Measurements from ENCODE around the gene HEPH. TPM values are rescaled to one million over a fixed set of nuclear protein-coding genes. Genes with fewer than 3 reads are reported as not detected.
"Not testable (repeated sequence)": the region's sequence is repeated elsewhere in the genome, so short reads cannot be mapped to it uniquely, and the experiment has no call there.

The HEPH gene
- total RNA-seq = 10 to 100 TPM; 45.5 to 61.5 TPM

GRCh38 chrX:66163849-66164411 is at the start of gene HEPH:
TSS of gene HEPH (plus strand) at chrX:66164247. CDS start at chrX:66170571, 6,324 bp downstream.
- Histone ChIP-seq H3K27ac (peak within 1 kb of the TSS; percentile 35 to 58), H3K36me3 (no peaks in the 10 kb centered on the region), H3K27me3 (no peaks in the 10 kb centered on the region), H3K4me3 (peak within 1 kb of the TSS; percentile 40 to 41), H3K4me1 (no peaks in the 10 kb centered on the region), H3K9me3 (no peaks in the 10 kb centered on the region)
- DNase-seq (ENCODE audit: low spot score) = no peak
- TF ChIP-seq, protein P1, sequence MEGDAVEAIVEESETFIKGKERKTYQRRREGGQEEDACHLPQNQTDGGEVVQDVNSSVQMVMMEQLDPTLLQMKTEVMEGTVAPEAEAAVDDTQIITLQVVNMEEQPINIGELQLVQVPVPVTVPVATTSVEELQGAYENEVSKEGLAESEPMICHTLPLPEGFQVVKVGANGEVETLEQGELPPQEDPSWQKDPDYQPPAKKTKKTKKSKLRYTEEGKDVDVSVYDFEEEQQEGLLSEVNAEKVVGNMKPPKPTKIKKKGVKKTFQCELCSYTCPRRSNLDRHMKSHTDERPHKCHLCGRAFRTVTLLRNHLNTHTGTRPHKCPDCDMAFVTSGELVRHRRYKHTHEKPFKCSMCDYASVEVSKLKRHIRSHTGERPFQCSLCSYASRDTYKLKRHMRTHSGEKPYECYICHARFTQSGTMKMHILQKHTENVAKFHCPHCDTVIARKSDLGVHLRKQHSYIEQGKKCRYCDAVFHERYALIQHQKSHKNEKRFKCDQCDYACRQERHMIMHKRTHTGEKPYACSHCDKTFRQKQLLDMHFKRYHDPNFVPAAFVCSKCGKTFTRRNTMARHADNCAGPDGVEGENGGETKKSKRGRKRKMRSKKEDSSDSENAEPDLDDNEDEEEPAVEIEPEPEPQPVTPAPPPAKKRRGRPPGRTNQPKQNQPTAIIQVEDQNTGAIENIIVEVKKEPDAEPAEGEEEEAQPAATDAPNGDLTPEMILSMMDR (IDR thresholded peaks at IDR 0.05) = no peak

GRCh38 chrX:66118722-66119121 is 45.3 kb upstream of the HEPH start:
- H3K4me3 ChIP-seq; DNase-seq (ENCODE audit: low spot score); H3K27me3 ChIP-seq; H3K27ac ChIP-seq; H3K4me1 ChIP-seq; H3K36me3 ChIP-seq; H3K9me3 ChIP-seq: not testable (repeated sequence)

- H3K4me3 ChIP-seq; DNase-seq (ENCODE audit: low spot score); H3K27ac ChIP-seq; H3K4me1 ChIP-seq; H3K9me3 ChIP-seq; H3K36me3 ChIP-seq; H3K27me3 ChIP-seq: not testable (repeated sequence)
Measured at GRCh38 chrX:66121354-66121753, 42.7 kb upstream of the HEPH start.

DNA sequence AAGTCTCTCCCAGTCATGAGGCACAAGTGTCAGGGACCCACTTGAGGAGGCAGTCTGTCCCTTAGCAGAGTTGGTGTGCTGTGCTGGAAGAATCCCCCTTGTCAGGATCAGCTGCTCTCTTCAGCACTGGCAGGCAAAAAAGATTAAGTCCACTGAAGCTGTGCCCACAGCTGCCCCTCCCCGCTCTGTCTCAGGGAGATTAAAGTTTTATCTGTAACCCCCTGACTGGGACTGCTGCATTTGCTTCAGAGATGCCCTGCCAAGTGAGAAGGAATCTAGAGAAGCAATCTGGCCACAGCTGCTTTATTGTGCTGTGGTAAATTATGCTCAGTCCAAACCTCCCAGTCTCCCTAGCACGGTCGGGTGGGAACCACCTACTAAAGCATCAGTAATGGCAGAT is 37.4 kb upstream of the HEPH start:
- no peaks in the 10 kb centered on the region for H3K9me3 ChIP-seq
- H3K27me3 ChIP-seq = no peaks in the 10 kb centered on the region
- H3K4me3 ChIP-seq = no peak overlapping the region
- no peaks in the 10 kb centered on the region for H3K36me3 ChIP-seq
- no peak overlapping the region for H3K27ac ChIP-seq
- no peak for DNase-seq (ENCODE audit: low spot score)
- no peaks in the 10 kb centered on the region for H3K4me1 ChIP-seq
- TF ChIP-seq, protein P1 (IDR thresholded peaks at IDR 0.05) = no peak

DNA sequence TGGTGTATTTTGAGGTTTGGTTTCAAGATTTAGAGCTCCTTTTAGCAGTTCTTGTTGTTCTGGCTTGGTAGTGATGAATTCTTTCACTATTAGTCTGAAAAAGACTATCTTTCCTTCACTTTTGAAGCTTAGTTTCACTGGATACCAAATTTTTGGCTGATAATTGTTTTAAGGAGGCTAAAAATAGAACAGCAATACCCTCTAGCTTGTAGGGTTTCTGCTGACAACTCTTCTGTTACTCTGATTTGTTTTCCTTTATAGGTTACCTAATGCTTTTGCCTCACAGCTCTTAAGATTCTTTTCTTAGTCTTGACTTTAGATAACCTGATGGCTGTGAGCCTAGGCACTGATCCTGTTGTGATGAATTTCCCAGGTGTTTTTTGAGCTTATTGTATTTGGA is 33.6 kb upstream of the HEPH start:
- no peaks in the 10 kb centered on the region for H3K27me3 ChIP-seq
- TF ChIP-seq, protein P1 (IDR thresholded peaks at IDR 0.05) = no peak

DNA sequence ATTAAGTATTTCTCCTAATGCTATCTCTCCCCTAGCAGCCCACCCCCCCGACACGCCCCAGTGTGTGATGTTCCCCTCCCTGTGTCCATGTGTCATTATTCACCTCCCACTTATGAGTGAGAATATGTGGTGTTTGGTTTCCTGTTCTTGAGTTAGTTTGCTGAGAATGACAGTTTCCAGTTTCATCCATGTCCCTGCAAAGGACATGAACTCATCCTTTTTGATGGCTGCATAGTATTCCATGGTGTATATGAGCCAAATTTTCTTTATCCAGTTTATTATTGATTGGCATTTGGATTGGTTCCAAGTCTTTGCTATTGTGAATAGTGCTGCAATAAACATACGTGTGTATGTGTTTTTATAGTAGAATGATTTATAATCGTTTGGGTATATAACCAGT is 28.8 kb upstream of the HEPH start:
- H3K27me3 ChIP-seq; H3K4me3 ChIP-seq; DNase-seq (ENCODE audit: low spot score); H3K36me3 ChIP-seq; H3K9me3 ChIP-seq; H3K4me1 ChIP-seq; H3K27ac ChIP-seq: not testable (repeated sequence)

More for the DNA sequence above, 33.6 kb upstream of the HEPH start:
- no peak for DNase-seq (ENCODE audit: low spot score)
- no peaks in the 10 kb centered on the region for H3K36me3 ChIP-seq
- no peaks in the 10 kb centered on the region for H3K4me1 ChIP-seq
- no peak overlapping the region for H3K27ac ChIP-seq
- H3K4me3 ChIP-seq = no peak overlapping the region
- H3K9me3 ChIP-seq = no peaks in the 10 kb centered on the region

- Histone ChIP-seq H3K4me3 (no peak overlapping the region), H3K9me3 (no peaks in the 10 kb centered on the region), H3K4me1 (no peaks in the 10 kb centered on the region), H3K27me3 (no peaks in the 10 kb centered on the region), H3K27ac (no peak overlapping the region), H3K36me3 (no peaks in the 10 kb centered on the region)
- DNase-seq (ENCODE audit: low spot score) = no peak
- TF ChIP-seq, protein P1 (IDR thresholded peaks at IDR 0.05) = no peak
Measured at GRCh38 chrX:66142351-66142750, 21.7 kb upstream of the HEPH start.
